ENCODE results near the gene UMAD1. TPM values are rescaled to one million over a fixed set of nuclear protein-coding genes. Genes with fewer than 3 reads are reported as not detected.

UMAD1 gene
- total and polyA plus RNA-seq, 2 of the 13 experiments (the other 11 are each of a cell fraction or from before 2014, with no cell fraction given): 16.8 to 17.6 TPM

DNA sequence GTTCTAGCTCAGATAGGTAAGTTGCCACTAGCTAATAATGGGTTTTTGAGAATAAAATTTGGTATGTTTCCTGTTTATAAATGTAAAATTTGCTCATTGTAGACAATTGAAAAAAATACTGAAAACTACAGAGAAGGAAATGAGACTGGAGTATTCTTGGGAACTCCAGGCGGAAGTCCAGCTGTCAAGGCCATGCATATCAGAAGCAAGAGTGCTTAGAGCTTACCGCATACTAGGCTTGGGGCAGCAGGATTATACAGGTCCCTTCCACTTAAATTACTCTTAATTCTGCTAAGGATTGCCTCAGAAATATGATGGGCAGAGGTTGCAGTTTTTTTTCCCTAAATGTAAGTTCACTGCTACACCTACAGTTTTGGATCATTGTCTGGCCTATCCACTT is 26.6 kb downstream of the UMAD1 start:
- TF ChIP-seq, protein P1, sequence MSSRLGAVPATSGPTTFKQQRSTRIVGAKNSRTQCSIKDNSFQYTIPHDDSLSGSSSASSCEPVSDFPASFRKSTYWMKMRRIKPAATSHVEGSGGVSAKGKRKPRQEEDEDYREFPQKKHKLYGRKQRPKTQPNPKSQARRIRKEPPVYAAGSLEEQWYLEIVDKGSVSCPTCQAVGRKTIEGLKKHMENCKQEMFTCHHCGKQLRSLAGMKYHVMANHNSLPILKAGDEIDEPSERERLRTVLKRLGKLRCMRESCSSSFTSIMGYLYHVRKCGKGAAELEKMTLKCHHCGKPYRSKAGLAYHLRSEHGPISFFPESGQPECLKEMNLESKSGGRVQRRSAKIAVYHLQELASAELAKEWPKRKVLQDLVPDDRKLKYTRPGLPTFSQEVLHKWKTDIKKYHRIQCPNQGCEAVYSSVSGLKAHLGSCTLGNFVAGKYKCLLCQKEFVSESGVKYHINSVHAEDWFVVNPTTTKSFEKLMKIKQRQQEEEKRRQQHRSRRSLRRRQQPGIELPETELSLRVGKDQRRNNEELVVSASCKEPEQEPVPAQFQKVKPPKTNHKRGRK (CRISPR knock-in tag; IDR thresholded peaks at IDR 0.05): no peak
- TF ChIP-seq ONECUT2 (CRISPR knock-in tag; IDR thresholded peaks at IDR 0.05): no peak
- TF ChIP-seq, protein P2, sequence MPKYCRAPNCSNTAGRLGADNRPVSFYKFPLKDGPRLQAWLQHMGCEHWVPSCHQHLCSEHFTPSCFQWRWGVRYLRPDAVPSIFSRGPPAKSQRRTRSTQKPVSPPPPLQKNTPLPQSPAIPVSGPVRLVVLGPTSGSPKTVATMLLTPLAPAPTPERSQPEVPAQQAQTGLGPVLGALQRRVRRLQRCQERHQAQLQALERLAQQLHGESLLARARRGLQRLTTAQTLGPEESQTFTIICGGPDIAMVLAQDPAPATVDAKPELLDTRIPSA (CRISPR knock-in tag; IDR thresholded peaks at IDR 0.05; ENCODE audit: borderline replicate concordance): no peak
- TF ChIP-seq, protein P3, sequence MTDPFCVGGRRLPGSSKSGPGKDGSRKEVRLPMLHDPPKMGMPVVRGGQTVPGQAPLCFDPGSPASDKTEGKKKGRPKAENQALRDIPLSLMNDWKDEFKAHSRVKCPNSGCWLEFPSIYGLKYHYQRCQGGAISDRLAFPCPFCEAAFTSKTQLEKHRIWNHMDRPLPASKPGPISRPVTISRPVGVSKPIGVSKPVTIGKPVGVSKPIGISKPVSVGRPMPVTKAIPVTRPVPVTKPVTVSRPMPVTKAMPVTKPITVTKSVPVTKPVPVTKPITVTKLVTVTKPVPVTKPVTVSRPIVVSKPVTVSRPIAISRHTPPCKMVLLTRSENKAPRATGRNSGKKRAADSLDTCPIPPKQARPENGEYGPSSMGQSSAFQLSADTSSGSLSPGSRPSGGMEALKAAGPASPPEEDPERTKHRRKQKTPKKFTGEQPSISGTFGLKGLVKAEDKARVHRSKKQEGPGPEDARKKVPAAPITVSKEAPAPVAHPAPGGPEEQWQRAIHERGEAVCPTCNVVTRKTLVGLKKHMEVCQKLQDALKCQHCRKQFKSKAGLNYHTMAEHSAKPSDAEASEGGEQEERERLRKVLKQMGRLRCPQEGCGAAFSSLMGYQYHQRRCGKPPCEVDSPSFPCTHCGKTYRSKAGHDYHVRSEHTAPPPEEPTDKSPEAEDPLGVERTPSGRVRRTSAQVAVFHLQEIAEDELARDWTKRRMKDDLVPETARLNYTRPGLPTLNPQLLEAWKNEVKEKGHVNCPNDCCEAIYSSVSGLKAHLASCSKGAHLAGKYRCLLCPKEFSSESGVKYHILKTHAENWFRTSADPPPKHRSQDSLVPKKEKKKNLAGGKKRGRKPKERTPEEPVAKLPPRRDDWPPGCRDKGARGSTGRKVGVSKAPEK (CRISPR knock-in tag; IDR thresholded peaks at IDR 0.05; ENCODE audit: borderline replicate concordance): no peak
- TF ChIP-seq PHB2 (IDR thresholded peaks at IDR 0.05; ENCODE audit: partially characterized antibody): no peak
- TF ChIP-seq, protein P4, sequence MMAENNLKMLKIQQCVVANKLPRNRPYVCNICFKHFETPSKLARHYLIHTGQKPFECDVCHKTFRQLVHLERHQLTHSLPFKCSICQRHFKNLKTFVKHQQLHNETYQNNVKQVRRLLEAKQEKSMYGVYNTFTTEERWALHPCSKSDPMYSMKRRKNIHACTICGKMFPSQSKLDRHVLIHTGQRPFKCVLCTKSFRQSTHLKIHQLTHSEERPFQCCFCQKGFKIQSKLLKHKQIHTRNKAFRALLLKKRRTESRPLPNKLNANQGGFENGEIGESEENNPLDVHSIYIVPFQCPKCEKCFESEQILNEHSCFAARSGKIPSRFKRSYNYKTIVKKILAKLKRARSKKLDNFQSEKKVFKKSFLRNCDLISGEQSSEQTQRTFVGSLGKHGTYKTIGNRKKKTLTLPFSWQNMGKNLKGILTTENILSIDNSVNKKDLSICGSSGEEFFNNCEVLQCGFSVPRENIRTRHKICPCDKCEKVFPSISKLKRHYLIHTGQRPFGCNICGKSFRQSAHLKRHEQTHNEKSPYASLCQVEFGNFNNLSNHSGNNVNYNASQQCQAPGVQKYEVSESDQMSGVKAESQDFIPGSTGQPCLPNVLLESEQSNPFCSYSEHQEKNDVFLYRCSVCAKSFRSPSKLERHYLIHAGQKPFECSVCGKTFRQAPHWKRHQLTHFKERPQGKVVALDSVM (CRISPR knock-in tag; IDR thresholded peaks at IDR 0.05): no peak
- TF ChIP-seq ZNF12 (CRISPR knock-in tag; IDR thresholded peaks at IDR 0.05): no peak
- no peak for TF ChIP-seq REPIN1 (CRISPR knock-in tag; IDR thresholded peaks at IDR 0.05; ENCODE audit: borderline replicate concordance, low read depth)
- TF ChIP-seq ZNF256 (CRISPR knock-in tag; conservative IDR thresholded peaks at IDR 0.05): no peak
- no peak for TF ChIP-seq FOXP1 (IDR thresholded peaks at IDR 0.05)
- no peak for TF ChIP-seq FOXP1 (CRISPR knock-in tag; IDR thresholded peaks at IDR 0.05)
- no peak for TF ChIP-seq EP300 (IDR thresholded peaks at IDR 0.05; ENCODE audit: low read depth in 2 of 2, low read length in 2 of 2)
- TF ChIP-seq EP300 (CRISPR knock-in tag; IDR thresholded peaks at IDR 0.05; ENCODE audit: borderline replicate concordance): no peak
- no peak for TF ChIP-seq CHCHD3 (CRISPR knock-in tag; IDR thresholded peaks at IDR 0.05)
- TF ChIP-seq BHLHE40 (IDR thresholded peaks at IDR 0.05; ENCODE audit: low read length): no peak

More for the DNA sequence above, 26.6 kb downstream of the UMAD1 start:
- Histone ChIP-seq H3K9me3 (ENCODE audit: low read length) (no peaks in the 10 kb centered on the region), H3K79me2 (ENCODE audit: insufficient read depth, low read length) (peaks cover 7% of the 10 kb centered on the region), H2AFZ (ENCODE audit: low read length) (no peak overlapping the region), H3K36me3 (replicated peaks in 1 of 2; ENCODE audit: control insufficient read depth in 1 of 2, insufficient read depth in 2 of 2, low read length in 2 of 2) (no peaks in the 10 kb centered on the region), H3K27me3 (ENCODE audit: control insufficient read depth in 1 of 2, insufficient read depth in 2 of 2, low read length in 2 of 2) (no peaks in the 10 kb centered on the region), H4K20me1 (ENCODE audit: insufficient read depth, low read length) (no peaks in the 10 kb centered on the region), H3K9ac (ENCODE audit: insufficient read depth, low read depth, low read length) (no peak overlapping the region), H3K4me1 (ENCODE audit: insufficient read depth, low read length) (0 out of 2 replicates have a peak, but pooled peaks cover 6% of the 10 kb centered on the region), H3K27ac (ENCODE audit: extremely low read length, insufficient read depth, low read length) (no peak overlapping the region), H3K4me2 (ENCODE audit: low read depth, low read length) (no peak overlapping the region), H3K4me3 (replicated peaks in 1 of 3; ENCODE audit: insufficient read depth in 1 of 3, low read depth in 2 of 3, low read length in 3 of 3) (no peak overlapping the region)
- intact Hi-C loops (cut with micrococcal nuclease; ENCODE audit: unreplicated experiment): no loop called here
- no peak for ATAC-seq
- BruUV-seq (replicated peaks): no TSS peak
- DNase-seq (ENCODE audit: low spot score): no peak
- POLR2A ChIA-PET: no interaction called here
- in situ Hi-C loops (cut with HindIII; ENCODE audit: extremely low pct_ligation_motif_present, low pct_unique_long_range_greater_than_20kb): loop anchor here (25.0 kb wide), 1 partner anchor 545 kb away; no protein-coding TSS in a partner anchor
- CTCF ChIA-PET (ENCODE audit: low intra/inter-chr PET ratio, low total read pairs): no interaction called here
- WGBS (ENCODE audit: low lambda C conversion rate): 96% methylated on average over 2 of the region's 2 CpGs
- FAIRE-seq: no peak
